ENCODE results near the gene YY1AP1. TPM values are rescaled to one million over a fixed set of nuclear protein-coding genes. Genes with fewer than 3 reads are reported as not detected.
A peak's percentile ranks its signal among the peaks of the same experiment; 100 is the strongest.

Gene YY1AP1, protein sequence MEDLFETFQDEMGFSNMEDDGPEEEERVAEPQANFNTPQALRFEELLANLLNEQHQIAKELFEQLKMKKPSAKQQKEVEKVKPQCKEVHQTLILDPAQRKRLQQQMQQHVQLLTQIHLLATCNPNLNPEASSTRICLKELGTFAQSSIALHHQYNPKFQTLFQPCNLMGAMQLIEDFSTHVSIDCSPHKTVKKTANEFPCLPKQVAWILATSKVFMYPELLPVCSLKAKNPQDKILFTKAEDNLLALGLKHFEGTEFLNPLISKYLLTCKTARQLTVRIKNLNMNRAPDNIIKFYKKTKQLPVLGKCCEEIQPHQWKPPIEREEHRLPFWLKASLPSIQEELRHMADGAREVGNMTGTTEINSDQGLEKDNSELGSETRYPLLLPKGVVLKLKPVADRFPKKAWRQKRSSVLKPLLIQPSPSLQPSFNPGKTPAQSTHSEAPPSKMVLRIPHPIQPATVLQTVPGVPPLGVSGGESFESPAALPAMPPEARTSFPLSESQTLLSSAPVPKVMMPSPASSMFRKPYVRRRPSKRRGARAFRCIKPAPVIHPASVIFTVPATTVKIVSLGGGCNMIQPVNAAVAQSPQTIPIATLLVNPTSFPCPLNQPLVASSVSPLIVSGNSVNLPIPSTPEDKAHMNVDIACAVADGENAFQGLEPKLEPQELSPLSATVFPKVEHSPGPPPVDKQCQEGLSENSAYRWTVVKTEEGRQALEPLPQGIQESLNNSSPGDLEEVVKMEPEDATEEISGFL
- 42.0 TPM for polyA plus RNA-seq (2012; ENCODE audit: insufficient read length, low read depth)

DNA sequence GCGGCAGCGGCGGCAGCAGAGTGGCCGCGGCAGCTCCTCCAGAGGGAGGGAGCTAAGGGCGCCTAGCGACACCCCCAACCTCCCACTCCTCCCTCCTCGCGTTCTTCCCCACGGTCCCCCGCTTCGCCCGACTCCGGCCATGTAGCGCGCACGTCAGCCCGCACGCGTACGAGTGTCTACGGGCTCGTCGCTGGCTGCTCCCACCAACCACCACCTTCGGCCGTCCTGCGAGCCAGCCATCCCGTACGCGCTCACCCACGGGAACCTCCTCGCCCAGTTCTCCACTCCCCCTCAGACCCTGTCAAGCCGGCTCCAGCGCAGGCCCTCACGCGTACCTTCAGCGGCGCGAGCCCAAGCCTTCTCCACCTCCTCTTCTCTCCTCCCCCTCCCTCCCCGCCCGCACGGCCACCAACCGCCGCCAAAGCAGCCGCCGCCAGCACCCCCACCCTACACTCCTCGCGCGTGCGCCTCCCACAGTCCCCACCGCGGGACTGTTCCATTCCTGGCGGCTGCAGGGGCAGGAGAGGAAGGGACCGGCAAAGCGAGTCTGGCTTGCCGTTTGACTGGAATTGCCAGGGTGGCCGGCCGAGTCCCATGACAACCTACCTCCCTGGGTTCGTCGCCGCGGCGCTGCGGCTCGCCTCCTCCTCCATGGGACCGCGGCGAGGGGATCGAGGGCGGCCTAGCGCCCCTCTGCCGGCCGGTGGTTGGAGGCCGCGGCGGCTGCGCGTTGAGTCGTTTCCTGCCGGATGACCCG lies at the start of gene YY1AP1:
Gene YY1AP1 (minus strand): TSS at position 451 of the 757 bp plus-strand sequence. CDS start 8,338 bp downstream, outside the sequence.
- no peak for TF ChIP-seq SIN3A (IDR thresholded peaks at IDR 0.05; ENCODE audit: borderline replicate concordance, insufficient read depth, low read length)
- TF ChIP-seq FOXP2 (optimal IDR thresholded peaks at IDR 0.05; ENCODE audit: borderline replicate concordance, extremely low read depth, extremely low read length, insufficient read depth): no peak
- TF ChIP-seq, protein P1, sequence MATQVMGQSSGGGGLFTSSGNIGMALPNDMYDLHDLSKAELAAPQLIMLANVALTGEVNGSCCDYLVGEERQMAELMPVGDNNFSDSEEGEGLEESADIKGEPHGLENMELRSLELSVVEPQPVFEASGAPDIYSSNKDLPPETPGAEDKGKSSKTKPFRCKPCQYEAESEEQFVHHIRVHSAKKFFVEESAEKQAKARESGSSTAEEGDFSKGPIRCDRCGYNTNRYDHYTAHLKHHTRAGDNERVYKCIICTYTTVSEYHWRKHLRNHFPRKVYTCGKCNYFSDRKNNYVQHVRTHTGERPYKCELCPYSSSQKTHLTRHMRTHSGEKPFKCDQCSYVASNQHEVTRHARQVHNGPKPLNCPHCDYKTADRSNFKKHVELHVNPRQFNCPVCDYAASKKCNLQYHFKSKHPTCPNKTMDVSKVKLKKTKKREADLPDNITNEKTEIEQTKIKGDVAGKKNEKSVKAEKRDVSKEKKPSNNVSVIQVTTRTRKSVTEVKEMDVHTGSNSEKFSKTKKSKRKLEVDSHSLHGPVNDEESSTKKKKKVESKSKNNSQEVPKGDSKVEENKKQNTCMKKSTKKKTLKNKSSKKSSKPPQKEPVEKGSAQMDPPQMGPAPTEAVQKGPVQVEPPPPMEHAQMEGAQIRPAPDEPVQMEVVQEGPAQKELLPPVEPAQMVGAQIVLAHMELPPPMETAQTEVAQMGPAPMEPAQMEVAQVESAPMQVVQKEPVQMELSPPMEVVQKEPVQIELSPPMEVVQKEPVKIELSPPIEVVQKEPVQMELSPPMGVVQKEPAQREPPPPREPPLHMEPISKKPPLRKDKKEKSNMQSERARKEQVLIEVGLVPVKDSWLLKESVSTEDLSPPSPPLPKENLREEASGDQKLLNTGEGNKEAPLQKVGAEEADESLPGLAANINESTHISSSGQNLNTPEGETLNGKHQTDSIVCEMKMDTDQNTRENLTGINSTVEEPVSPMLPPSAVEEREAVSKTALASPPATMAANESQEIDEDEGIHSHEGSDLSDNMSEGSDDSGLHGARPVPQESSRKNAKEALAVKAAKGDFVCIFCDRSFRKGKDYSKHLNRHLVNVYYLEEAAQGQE (IDR thresholded peaks at IDR 0.05; ENCODE audit: insufficient read depth in 1 of 2, low read depth in 2 of 2, low read length in 2 of 2): no peak
- peak; percentile 76; the same call in 1 of the 2 replicates for TF ChIP-seq TAF1 (IDR thresholded peaks at IDR 0.05; ENCODE audit: borderline replicate concordance, insufficient read depth, low read length)
- 0 out of 2 replicates have a peak, but pooled peaks have one; percentile 10 for TF ChIP-seq POLR2AphosphoS5 (IDR thresholded peaks at IDR 0.05; ENCODE audit: low read depth, low read length)

DNA sequence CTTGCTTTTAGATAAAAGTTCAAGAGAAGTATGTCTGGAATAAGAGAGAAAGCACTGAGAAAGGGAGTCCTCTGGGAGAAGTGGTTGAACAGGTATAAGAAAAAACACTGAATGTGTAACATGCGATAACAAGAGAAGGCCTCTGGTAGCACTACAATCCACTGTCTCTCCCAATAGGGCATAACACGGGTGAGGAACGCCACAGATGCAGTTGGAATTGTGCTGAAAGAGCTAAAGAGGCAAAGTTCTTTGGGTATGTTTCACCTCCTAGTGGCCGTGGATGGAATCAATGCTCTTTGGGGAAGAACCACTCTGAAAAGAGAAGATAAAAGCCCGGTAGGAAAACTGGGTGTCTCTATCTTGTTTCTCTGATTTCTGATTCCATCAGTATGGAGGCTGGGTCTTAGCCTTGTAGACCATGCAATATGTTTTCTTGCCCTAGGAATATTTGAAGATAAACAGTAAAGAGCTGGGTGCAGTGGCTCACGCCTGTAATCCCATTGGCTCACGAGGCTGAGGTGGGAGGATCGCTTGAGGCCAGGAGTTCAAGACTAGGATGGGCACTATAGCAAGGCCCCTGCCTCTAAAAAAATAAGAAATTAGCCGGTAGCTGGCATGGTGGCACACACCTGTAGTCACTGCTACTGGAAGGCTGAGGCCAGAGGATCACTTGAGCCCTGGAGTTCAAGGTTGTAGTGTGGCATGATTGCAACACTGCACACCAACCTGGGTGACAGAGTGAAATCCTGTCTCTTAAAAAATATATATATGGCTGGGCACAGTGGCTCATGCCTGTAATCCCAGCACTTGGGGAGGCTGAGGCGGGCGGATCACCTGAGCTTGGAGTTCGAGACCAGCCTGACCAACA lies 40.7 kb upstream of the YY1AP1 start:
- TF ChIP-seq FOXP2 (optimal IDR thresholded peaks at IDR 0.05; ENCODE audit: borderline replicate concordance, extremely low read depth, extremely low read length, insufficient read depth): no peak
- TF ChIP-seq TAF1 (IDR thresholded peaks at IDR 0.05; ENCODE audit: borderline replicate concordance, insufficient read depth, low read length): no peak
- TF ChIP-seq SIN3A (IDR thresholded peaks at IDR 0.05; ENCODE audit: borderline replicate concordance, insufficient read depth, low read length): no peak
- TF ChIP-seq POLR2AphosphoS5 (IDR thresholded peaks at IDR 0.05; ENCODE audit: low read depth, low read length): no peak
- TF ChIP-seq, protein P1 (IDR thresholded peaks at IDR 0.05; ENCODE audit: insufficient read depth in 1 of 2, low read depth in 2 of 2, low read length in 2 of 2): no peak

DNA sequence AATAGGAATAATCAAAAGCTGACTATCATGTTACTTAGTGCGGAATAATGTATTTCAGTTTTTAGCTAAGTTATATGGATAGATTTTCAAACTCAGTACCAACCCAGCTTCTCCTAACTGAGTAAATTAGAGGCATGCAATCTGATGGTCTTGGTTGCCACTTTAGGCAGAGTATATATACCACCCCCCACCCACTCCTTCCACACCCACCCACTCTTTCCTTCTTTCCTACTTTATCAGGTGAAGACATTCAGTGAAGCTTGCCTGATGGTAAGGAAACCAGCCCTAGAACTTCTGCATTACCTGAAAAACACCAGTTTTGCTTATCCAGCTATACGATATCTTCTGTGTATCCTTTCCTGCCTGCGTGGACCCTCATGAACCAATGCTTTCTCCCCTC lies 36.6 kb upstream of the YY1AP1 start:
- TF ChIP-seq FOXP2 (optimal IDR thresholded peaks at IDR 0.05; ENCODE audit: borderline replicate concordance, extremely low read depth, extremely low read length, insufficient read depth) (no peak), SIN3A (IDR thresholded peaks at IDR 0.05; ENCODE audit: borderline replicate concordance, insufficient read depth, low read length) (no peak), POLR2AphosphoS5 (IDR thresholded peaks at IDR 0.05; ENCODE audit: low read depth, low read length) (no peak), TAF1 (IDR thresholded peaks at IDR 0.05; ENCODE audit: borderline replicate concordance, insufficient read depth, low read length) (no peak)
- TF ChIP-seq, protein P1 (IDR thresholded peaks at IDR 0.05; ENCODE audit: insufficient read depth in 1 of 2, low read depth in 2 of 2, low read length in 2 of 2): no peak

DNA sequence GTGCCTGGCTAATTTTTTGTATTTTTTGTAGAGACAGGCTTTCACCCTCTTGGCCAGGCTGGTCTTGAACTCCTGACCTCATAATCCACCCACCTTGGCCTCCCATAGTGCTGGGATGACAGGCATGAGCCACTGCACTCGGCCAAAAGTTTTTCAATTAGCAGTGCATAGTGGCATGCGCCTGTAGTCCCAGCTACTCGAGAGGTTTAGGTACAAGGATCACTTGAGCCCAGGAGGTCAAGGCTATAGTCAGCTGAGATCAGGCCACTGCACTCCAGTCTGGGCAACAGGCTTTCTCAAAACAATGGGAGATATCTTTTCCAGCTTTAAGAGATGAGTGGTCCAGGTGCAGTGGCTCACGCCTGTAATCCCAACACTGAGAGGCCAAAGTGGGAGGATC lies 31.1 kb upstream of the YY1AP1 start:
- no peak for TF ChIP-seq POLR2AphosphoS5 (IDR thresholded peaks at IDR 0.05; ENCODE audit: low read depth, low read length)
- no peak for TF ChIP-seq SIN3A (IDR thresholded peaks at IDR 0.05; ENCODE audit: borderline replicate concordance, insufficient read depth, low read length)
- no peak for TF ChIP-seq FOXP2 (optimal IDR thresholded peaks at IDR 0.05; ENCODE audit: borderline replicate concordance, extremely low read depth, extremely low read length, insufficient read depth)
- TF ChIP-seq, protein P1 (IDR thresholded peaks at IDR 0.05; ENCODE audit: insufficient read depth in 1 of 2, low read depth in 2 of 2, low read length in 2 of 2): no peak
- TF ChIP-seq TAF1 (IDR thresholded peaks at IDR 0.05; ENCODE audit: borderline replicate concordance, insufficient read depth, low read length): no peak
